ENCODE data around the gene SULT1B1.

- TF ChIP-seq POLR2A (IDR thresholded peaks at IDR 0.05), result no peak
- no peak for TF ChIP-seq CTCF (IDR thresholded peaks at IDR 0.05)
Measured at GRCh38 chr4:69717778-69718177, 42.6 kb downstream of the SULT1B1 start.

All from uterus (tissue), 2 donors.